ENCODE measurements around the gene SLC6A1. TPM values are rescaled to one million over a fixed set of nuclear protein-coding genes. Genes with fewer than 3 reads are reported as not detected.

SLC6A1 gene
- total and polyA plus RNA-seq, 2 of the 8 experiments (the other 6 are each of a cell fraction or from before 2014, with no cell fraction given): 0.30 to 0.63 TPM

GRCh38 chr3:10980312-10980711, 12.2 kb upstream of the SLC6A1 start:
- FAIRE-seq (no peak), DNase-seq (ENCODE audit: low read depth in 1 of 2, low spot score in 2 of 2) (no peak)
- Histone ChIP-seq H3K9me3 (ENCODE audit: insufficient read depth in 2 of 2, low read depth in 1 of 2, low read length in 1 of 2) (no peaks in the 10 kb centered on the region), H3K79me2 (ENCODE audit: control insufficient read depth in 1 of 2, insufficient read depth in 2 of 2, low read length in 2 of 2) (no peaks in the 10 kb centered on the region), H3K4me1 (replicated peaks in 1 of 4; ENCODE audit: control insufficient read depth in 3 of 4, insufficient read depth in 4 of 4, low read length in 3 of 4) (peaks cover 6 to 12% (median 7%) of the 10 kb centered on the region in 4 experiments), H4K91ac (replicated peaks; ENCODE audit: insufficient read length, low read length) (no peak overlapping the region), H2BK5ac (ENCODE audit: low read depth, low read length) (no peak overlapping the region), H3K56ac (replicated peaks; ENCODE audit: insufficient read length, low read depth, low read length) (no peak overlapping the region), H4K20me1 (replicated peaks in 1 of 2; ENCODE audit: control insufficient read depth in 1 of 2, insufficient read depth in 2 of 2, low read length in 2 of 2) (no peaks in the 10 kb centered on the region), H4K5ac (ENCODE audit: insufficient read length, low read depth, low read length) (no peak overlapping the region), H2AK5ac (ENCODE audit: low read depth, low read length) (no peak overlapping the region), H3K23me2 (ENCODE audit: low read depth, low read length) (no peaks in the 10 kb centered on the region), H2AFZ (ENCODE audit: low read length) (no peak overlapping the region), H3K9ac (replicated peaks in 1 of 4; ENCODE audit: extremely low read depth in 1 of 4, low read depth in 3 of 4, low read length in 3 of 4) (no peak overlapping the region), H3K18ac (ENCODE audit: extremely low read depth, low read length) (no peak overlapping the region), H3K36me3 (ENCODE audit: control insufficient read depth in 2 of 4, insufficient read depth in 4 of 4, low read length in 3 of 4) (no peaks in the 10 kb centered on the region; a peak in 1 of 8 replicates), H3K4me2 (ENCODE audit: insufficient read depth in 1 of 2, low read depth in 2 of 2, low read length in 2 of 2) (no peak overlapping the region), H3K27ac (ENCODE audit: low read depth, low read length) (no peak overlapping the region), H2BK20ac (ENCODE audit: low read length) (no peak overlapping the region), H3K23ac (ENCODE audit: insufficient read length) (no peak overlapping the region), H3K79me1 (ENCODE audit: low read depth, low read length) (no peaks in the 10 kb centered on the region), H3K4ac (replicated peaks; ENCODE audit: insufficient read length, low read depth, low read length) (no peak overlapping the region), H4K8ac (ENCODE audit: extremely low read depth, insufficient read depth, low read length) (no peak overlapping the region), H2BK120ac (replicated peaks; ENCODE audit: low read depth, low read length) (no peak overlapping the region), H3K14ac (ENCODE audit: insufficient read length) (no peak overlapping the region), H3K27me3 (replicated peaks in 1 of 4; ENCODE audit: control insufficient read depth in 3 of 4, extremely low read depth in 1 of 4, insufficient read depth in 3 of 4, low read length in 3 of 4) (no peaks in the 10 kb centered on the region; a peak in 2 of 7 replicates), H2BK15ac (ENCODE audit: low read length) (no peak overlapping the region), H2BK12ac (ENCODE audit: low read depth, low read length) (no peak overlapping the region), H3K4me3 (ENCODE audit: extremely low read depth in 1 of 4, insufficient read depth in 2 of 4, low read depth in 3 of 4, low read length in 4 of 4) (no peak overlapping the region)
- WGBS, 2 experiments (ENCODE audit: extremely low coverage in 1 of 2, insufficient coverage in 1 of 2, insufficient read length in 1 of 2, insufficient replicate concordance in 2 of 2, low coverage in 1 of 2, low lambda C conversion rate in 2 of 2, missing lambda C conversion rate in 1 of 2): 87% methylated on average over 6 of the region's 7 CpGs; no CpG with 5 or more reads in 1 of the 2 experiments
- ChIA-PET CTCF (ENCODE audit: partially characterized antibody) (interaction anchor here (1.0 to 13.3 kb wide), 8 partner anchors 10 to 207 kb away, joined by 3 to 207 read pairs (median 7); partner anchors contain the start of gene SLC6A1), POLR2A (ENCODE audit: partially characterized antibody) (interaction anchor here (0.5 kb wide), 1 partner anchor 178 kb away, joined by 3 read pairs; no protein-coding TSS in a partner anchor)
- TF ChIP-seq E2F6 (IDR thresholded peaks at IDR 0.05) (no peak), TCF12 (IDR thresholded peaks at IDR 0.05; ENCODE audit: low read depth, low read length) (no peak), CEBPB (IDR thresholded peaks at IDR 0.05; ENCODE audit: low read depth, low read length) (no peak)

Data from H1 (cell line).